HepG2 (cell line): ENCODE data around the gene CDK11B. TPM values are rescaled to one million over a fixed set of nuclear protein-coding genes. Genes with fewer than 3 reads are reported as not detected.

ENCODE experiments used
- ATAC-seq: fragments of 200-7000 bp; cut with Tn5 transposase; 3 replicates; pipeline ENCODE4 v1.9.1; 2020; ENCODE audit warnings: mild to moderate bottlenecking, moderate library complexity
- BruUV-seq: library from RNA; stranded (reverse); fragments of 400-500 nt; replicated peaks from 2 replicates; lab custom pipeline; 2021; lab: Mats Ljungman, UMichigan
- CTCF ChIA-PET: fragments of 300-600 bp; formaldehyde crosslinking; extraction: SDS; loops from one replicate; lab custom pipeline; 2021; ENCODE audit warnings: low total read pairs, inconsistent platforms, low intra/inter-chr PET ratio; lab: Yijun Ruan, JAX
- POLR2A ChIA-PET: fragments of 350-600 bp; sonication (Branson Sonifier 250); formaldehyde crosslinking; loops from one replicate; lab custom pipeline; 2020; ENCODE audit warnings: antibody characterized with exemption, inconsistent platforms; lab: Yijun Ruan, JAX
- DNase-seq: peaks from one replicate; pipeline ENCODE4 v3.0.0-alpha.2; 2015; ENCODE audit warnings: low spot score
- FAIRE-seq: peaks from 3 replicates; lab custom pipeline; 2011; peaks lifted over from hg19 to GRCh38; lab: Jason Lieb, UNC
- H2AFZ ChIP-seq: one replicate; pipeline ENCODE4 v1.6.1; 2011; ENCODE audit warnings: low read length, inconsistent platforms
- H3K27ac ChIP-seq: fragments of 300-600 bp; 3 replicates; pipeline ENCODE4 v1.8.0; 2011; ENCODE audit warnings: mixed run types, mild to moderate bottlenecking, mixed read lengths, low read length, inconsistent platforms; ENCODE audit not compliant: insufficient read depth; ENCODE audit errors: extremely low read length
- H3K27me3 ChIP-seq, 2 experiments: fragments of 200-600 bp in 1 of 2; 2 replicates in 1 of 2; 3 replicates in 1 of 2; pipeline versions ENCODE4 v1.6.0 to v1.8.0; 2011; ENCODE audit warnings: low read length in 2 of 2, mild to moderate bottlenecking in 2 of 2, moderate library complexity in 2 of 2, inconsistent platforms in 1 of 2; ENCODE audit not compliant: insufficient read depth in 2 of 2, control insufficient read depth in 1 of 2
- H3K36me3 ChIP-seq, 2 experiments: fragments of 200-600 bp in 1 of 2; replicated peaks in 1 of 2; 2 replicates in 1 of 2; 3 replicates in 1 of 2; pipeline versions ENCODE4 v1.5.1 to v1.8.0; 2011; ENCODE audit warnings: low read length in 2 of 2, inconsistent platforms in 1 of 2; ENCODE audit not compliant: insufficient read depth in 2 of 2, control insufficient read depth in 1 of 2
- H3K4me1 ChIP-seq: 2 replicates; pipeline ENCODE4 v1.5.1; 2012; ENCODE audit warnings: low read length, inconsistent platforms; ENCODE audit not compliant: insufficient read depth
- H3K4me2 ChIP-seq: 2 replicates; pipeline ENCODE4 v1.6.0; 2011; ENCODE audit warnings: low read depth, low read length, inconsistent platforms
- H3K4me3 ChIP-seq, 3 experiments: fragments of 200-600 bp in 1 of 3; sonication (generic), shearing (Covaris generic) in 1 of 3; replicated peaks in 1 of 3; 2 replicates each; pipeline ENCODE4 v1.5.1; 2011 to 2016; ENCODE audit warnings: low read length in 3 of 3, inconsistent platforms in 2 of 3, low read depth in 2 of 3, mild to moderate bottlenecking in 2 of 3, control low read depth in 1 of 3, mixed read lengths in 1 of 3; ENCODE audit not compliant: insufficient read depth in 1 of 3
- H3K79me2 ChIP-seq: one replicate; pipeline ENCODE4 v1.6.1; 2011; ENCODE audit warnings: low read length, inconsistent platforms; ENCODE audit not compliant: insufficient read depth
- H3K9ac ChIP-seq: 2 replicates; pipeline ENCODE4 v1.6.0; 2011; ENCODE audit warnings: mild to moderate bottlenecking, low read depth, low read length, inconsistent platforms; ENCODE audit not compliant: insufficient read depth
- H3K9me3 ChIP-seq: 2 replicates; pipeline ENCODE4 v1.5.1; 2012; ENCODE audit warnings: mild to moderate bottlenecking, low read length
- H4K20me1 ChIP-seq: 2 replicates; pipeline ENCODE4 v1.6.0; 2011; ENCODE audit warnings: inconsistent platforms, mild to moderate bottlenecking, low read length, moderate library complexity; ENCODE audit not compliant: insufficient read depth
- MAFK ChIP-seq, 2 experiments: IDR thresholded peaks in 1 of 2; conservative IDR thresholded peaks in 1 of 2; 2 replicates each; pipeline ENCODE4 v1.6.1; 2011; ENCODE audit warnings: improper control_type of control experiment in 2 of 2, low read length in 2 of 2
- SUZ12 ChIP-seq: fragments of 150-350 bp; IDR thresholded peaks from 2 replicates; pipeline ENCODE4 v1.6.1; 2014; ENCODE audit warnings: low read depth, low read length
- ZNF672 ChIP-seq: sonication (generic); formaldehyde crosslinking; IDR thresholded peaks from 2 replicates; pipeline ENCODE4 v1.8.1; 2022; ENCODE audit warnings: missing genetic modification reagents
- ZNF850 ChIP-seq: sonication (generic); formaldehyde crosslinking; conservative IDR thresholded peaks from 2 replicates; pipeline ENCODE4 v1.9.0; 2021; ENCODE audit warnings: mild to moderate bottlenecking, missing genetic modification reagents
- ZSCAN20 ChIP-seq: sonication (generic); formaldehyde crosslinking; IDR thresholded peaks from 2 replicates; pipeline ENCODE4 v1.4.0; 2020; ENCODE audit warnings: missing genetic modification reagents, mild to moderate bottlenecking, borderline replicate concordance
- WGBS: methylation state at CpG from one replicate; pipeline ENCODE4 v1.1.6; 2017; ENCODE audit warnings: low lambda C conversion rate; 5-methylcytosine and 5-hydroxymethylcytosine counted together
- in situ Hi-C: cut with HindIII; loops from 2 replicates; pipeline ENCODE4 v1.10.0; 2017; ENCODE audit warnings: low pct_unique_long_range_greater_than_20kb; ENCODE audit not compliant: extremely low pct_ligation_motif_present
- intact Hi-C: fragments of 100-400 bp; cut with micrococcal nuclease; formaldehyde crosslinking; loops from one replicate; pipeline ENCODE4 v1.10.0; 2022; ENCODE audit not compliant: unreplicated experiment
- polyA plus RNA-seq, 8 experiments: library from polyadenylated mRNA; depleted of rRNA in 3 of 8; stranded (reverse) in 7 of 8; unstranded in 1 of 8; fragments of >200 nt; fragmentation: Illumina TruSeq in 4 of 8; extraction: Trizol in 4 of 8; gene quantifications; 2 replicates each; pipeline versions ENCODE4 v1.2.1 to v1.2.3, GENCODE V29; 2011 to 2016; ENCODE audit warnings: low read depth in 4 of 8, missing spikeins in 1 of 8, mixed read lengths in 1 of 8; ENCODE audit not compliant: insufficient read depth in 1 of 8
- total RNA-seq, 5 experiments: library from RNA; depleted of rRNA; stranded (reverse); fragments of >200 nt; fragmentation: Illumina TruSeq; extraction: Trizol; gene quantifications; 2 replicates each; pipeline ENCODE4 v1.2.3, GENCODE V29; 2016; ENCODE audit warnings: low read depth in 1 of 5
- TF ChIP-seq, protein P1 (sequence below): sonication (generic); formaldehyde crosslinking; IDR thresholded peaks from 2 replicates; pipeline ENCODE4 v1.5.0; 2020; ENCODE audit warnings: mild to moderate bottlenecking, missing genetic modification reagents, moderate library complexity

CDK11B gene
- total and polyA plus RNA-seq, 2 of the 13 experiments (the other 11 are each of a cell fraction or from before 2014, with no cell fraction given) = 3.6 to 15.1 TPM

DNA sequence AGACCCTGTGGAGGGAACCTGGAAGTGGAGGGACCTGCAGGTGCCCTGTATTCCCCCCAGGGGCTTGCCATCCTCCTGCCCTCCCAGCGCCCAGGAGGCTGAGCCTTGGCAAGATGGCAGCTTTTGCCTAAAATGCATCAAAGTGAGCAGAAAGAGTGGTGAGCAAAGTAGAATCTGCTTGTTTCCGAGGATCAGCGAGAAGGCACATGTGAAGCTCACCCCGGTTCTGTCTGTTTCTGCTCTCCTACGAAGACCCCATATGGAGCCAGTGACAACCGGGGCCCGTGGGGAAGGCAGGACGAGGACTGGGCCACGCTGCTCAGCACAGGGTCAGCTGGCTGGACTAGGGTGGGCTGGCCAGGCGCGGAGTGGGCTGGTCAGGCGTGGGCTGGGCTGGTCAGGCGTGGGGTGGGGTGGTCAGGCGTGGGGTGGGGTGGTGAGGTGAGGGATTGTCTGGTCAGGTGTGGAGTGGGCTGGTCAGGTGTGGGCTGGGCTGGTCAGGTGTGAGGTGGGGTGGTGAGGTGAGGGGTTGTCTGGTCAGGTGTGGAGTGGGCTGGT lies 53.7 kb downstream of the CDK11B start (continued):
- TF ChIP-seq, protein P1, sequence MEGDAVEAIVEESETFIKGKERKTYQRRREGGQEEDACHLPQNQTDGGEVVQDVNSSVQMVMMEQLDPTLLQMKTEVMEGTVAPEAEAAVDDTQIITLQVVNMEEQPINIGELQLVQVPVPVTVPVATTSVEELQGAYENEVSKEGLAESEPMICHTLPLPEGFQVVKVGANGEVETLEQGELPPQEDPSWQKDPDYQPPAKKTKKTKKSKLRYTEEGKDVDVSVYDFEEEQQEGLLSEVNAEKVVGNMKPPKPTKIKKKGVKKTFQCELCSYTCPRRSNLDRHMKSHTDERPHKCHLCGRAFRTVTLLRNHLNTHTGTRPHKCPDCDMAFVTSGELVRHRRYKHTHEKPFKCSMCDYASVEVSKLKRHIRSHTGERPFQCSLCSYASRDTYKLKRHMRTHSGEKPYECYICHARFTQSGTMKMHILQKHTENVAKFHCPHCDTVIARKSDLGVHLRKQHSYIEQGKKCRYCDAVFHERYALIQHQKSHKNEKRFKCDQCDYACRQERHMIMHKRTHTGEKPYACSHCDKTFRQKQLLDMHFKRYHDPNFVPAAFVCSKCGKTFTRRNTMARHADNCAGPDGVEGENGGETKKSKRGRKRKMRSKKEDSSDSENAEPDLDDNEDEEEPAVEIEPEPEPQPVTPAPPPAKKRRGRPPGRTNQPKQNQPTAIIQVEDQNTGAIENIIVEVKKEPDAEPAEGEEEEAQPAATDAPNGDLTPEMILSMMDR (CRISPR knock-in tag) = no peak
- no peak for TF ChIP-seq ZNF850 (CRISPR knock-in tag)
- no peak for TF ChIP-seq MAFK (conservative IDR thresholded peaks at IDR 0.05 in 1 of 2, IDR thresholded peaks at IDR 0.05 in 1 of 2; ENCODE audit: low read length in 2 of 2)
- TF ChIP-seq SUZ12 = no peak
- TF ChIP-seq, all 625 proteins: peak for 0

DNA sequence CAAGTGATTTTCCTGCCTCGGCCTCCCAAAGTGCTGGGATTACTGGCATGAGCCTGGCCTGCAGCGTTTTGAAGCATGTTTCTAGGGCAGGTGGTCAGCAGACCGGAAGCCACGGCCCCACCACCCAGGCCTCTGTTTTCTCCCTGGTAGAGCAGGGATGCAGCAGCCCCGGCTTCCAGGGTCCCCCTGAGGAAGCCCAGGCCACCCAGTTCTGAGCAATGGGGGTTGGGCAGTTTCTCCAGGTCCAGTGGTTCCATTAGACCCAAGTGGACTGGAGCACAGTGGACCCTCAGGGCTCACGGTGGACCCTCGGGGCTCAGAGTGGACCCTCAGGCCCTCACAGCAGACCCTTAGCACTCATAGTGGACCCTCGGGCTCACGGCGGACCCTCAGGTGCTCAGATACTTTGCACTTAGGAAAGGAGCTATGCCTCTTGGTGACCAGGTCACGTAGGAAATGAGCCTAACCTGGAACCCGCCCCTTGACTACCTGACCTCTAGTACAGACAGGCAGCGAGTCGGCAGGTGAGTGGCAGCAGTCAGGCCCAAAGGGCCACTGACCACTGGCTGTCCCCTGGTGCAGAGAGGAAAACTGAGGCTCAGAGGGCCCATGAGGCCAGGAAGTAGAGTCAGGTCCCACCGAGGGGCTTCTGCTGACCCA lies 54.3 kb downstream of the CDK11B start:
- H3K4me2 ChIP-seq = peak overlapping the region; percentile 8; the same call in 1 of the 2 replicates
- in situ Hi-C loops (no loop called here), intact Hi-C loops (no loop called here)
- H3K27ac ChIP-seq = no peak overlapping the region
- ATAC-seq (no peak), DNase-seq (no peak), FAIRE-seq (no peak)
- 25% methylated on average over 10 of the region's 15 CpGs for WGBS
- H3K36me3 ChIP-seq = no peaks in the 10 kb centered on the region
- H4K20me1 ChIP-seq = no peaks in the 10 kb centered on the region
- no TSS peak for BruUV-seq
- ChIA-PET CTCF (no interaction called here), POLR2A (interaction anchor here (1.4 kb wide), 1 partner anchor 10 kb away, joined by 13 read pairs; the partner anchor contains the start of gene MIB2)
- H2AFZ ChIP-seq = no peak overlapping the region
- H3K9ac ChIP-seq = no peak overlapping the region
- no peaks in the 10 kb centered on the region for H3K79me2 ChIP-seq
- H3K4me1 ChIP-seq = peaks cover 37% of the 10 kb centered on the region
- no peak overlapping the region for H3K4me3 ChIP-seq
- H3K27me3 ChIP-seq = peaks cover 1 to 9% of the 10 kb centered on the region in 2 experiments; a peak in 2 of 5 replicates
- no peaks in the 10 kb centered on the region for H3K9me3 ChIP-seq
- no peak for TF ChIP-seq ZSCAN20
- TF ChIP-seq ZNF672 (CRISPR knock-in tag) = no peak
